HepG2 (cell line): Measurements from ENCODE around the gene ANK3. TPM values are rescaled to one million over a fixed set of nuclear protein-coding genes. Genes with fewer than 3 reads are reported as not detected.

Experiments
- ATAC-seq: fragments of 200-7000 bp; cut with Tn5 transposase; 3 replicates; pipeline ENCODE4 v1.9.1; 2020; ENCODE audit warnings: mild to moderate bottlenecking, moderate library complexity
- BruUV-seq: library from RNA; stranded (reverse); fragments of 400-500 nt; replicated peaks from 2 replicates; lab custom pipeline; 2021; lab: Mats Ljungman, UMichigan
- CTCF ChIA-PET: fragments of 300-600 bp; formaldehyde crosslinking; extraction: SDS; loops from one replicate; lab custom pipeline; 2021; ENCODE audit warnings: low total read pairs, inconsistent platforms, low intra/inter-chr PET ratio; lab: Yijun Ruan, JAX
- POLR2A ChIA-PET: fragments of 350-600 bp; sonication (Branson Sonifier 250); formaldehyde crosslinking; loops from one replicate; lab custom pipeline; 2020; ENCODE audit warnings: antibody characterized with exemption, inconsistent platforms; lab: Yijun Ruan, JAX
- DNase-seq: peaks from one replicate; pipeline ENCODE4 v3.0.0-alpha.2; 2015; ENCODE audit warnings: low spot score
- FAIRE-seq: peaks from 3 replicates; lab custom pipeline; 2011; peaks lifted over from hg19 to GRCh38; lab: Jason Lieb, UNC
- H2AFZ ChIP-seq: one replicate; pipeline ENCODE4 v1.6.1; 2011; ENCODE audit warnings: low read length, inconsistent platforms
- H3K27ac ChIP-seq: fragments of 300-600 bp; 3 replicates; pipeline ENCODE4 v1.8.0; 2011; ENCODE audit warnings: mixed run types, mild to moderate bottlenecking, mixed read lengths, low read length, inconsistent platforms; ENCODE audit not compliant: insufficient read depth; ENCODE audit errors: extremely low read length
- H3K27me3 ChIP-seq, 2 experiments: fragments of 200-600 bp in 1 of 2; 2 replicates in 1 of 2; 3 replicates in 1 of 2; pipeline versions ENCODE4 v1.6.0 to v1.8.0; 2011; ENCODE audit warnings: low read length in 2 of 2, mild to moderate bottlenecking in 2 of 2, moderate library complexity in 2 of 2, inconsistent platforms in 1 of 2; ENCODE audit not compliant: insufficient read depth in 2 of 2, control insufficient read depth in 1 of 2
- H3K36me3 ChIP-seq, 2 experiments: fragments of 200-600 bp in 1 of 2; replicated peaks in 1 of 2; 2 replicates in 1 of 2; 3 replicates in 1 of 2; pipeline versions ENCODE4 v1.5.1 to v1.8.0; 2011; ENCODE audit warnings: low read length in 2 of 2, inconsistent platforms in 1 of 2; ENCODE audit not compliant: insufficient read depth in 2 of 2, control insufficient read depth in 1 of 2
- H3K4me1 ChIP-seq: 2 replicates; pipeline ENCODE4 v1.5.1; 2012; ENCODE audit warnings: low read length, inconsistent platforms; ENCODE audit not compliant: insufficient read depth
- H3K4me2 ChIP-seq: 2 replicates; pipeline ENCODE4 v1.6.0; 2011; ENCODE audit warnings: low read depth, low read length, inconsistent platforms
- H3K4me3 ChIP-seq, 3 experiments: fragments of 200-600 bp in 1 of 3; sonication (generic), shearing (Covaris generic) in 1 of 3; replicated peaks in 1 of 3; 2 replicates each; pipeline ENCODE4 v1.5.1; 2011 to 2016; ENCODE audit warnings: low read length in 3 of 3, inconsistent platforms in 2 of 3, low read depth in 2 of 3, mild to moderate bottlenecking in 2 of 3, control low read depth in 1 of 3, mixed read lengths in 1 of 3; ENCODE audit not compliant: insufficient read depth in 1 of 3
- H3K79me2 ChIP-seq: one replicate; pipeline ENCODE4 v1.6.1; 2011; ENCODE audit warnings: low read length, inconsistent platforms; ENCODE audit not compliant: insufficient read depth
- H3K9ac ChIP-seq: 2 replicates; pipeline ENCODE4 v1.6.0; 2011; ENCODE audit warnings: mild to moderate bottlenecking, low read depth, low read length, inconsistent platforms; ENCODE audit not compliant: insufficient read depth
- H3K9me3 ChIP-seq: 2 replicates; pipeline ENCODE4 v1.5.1; 2012; ENCODE audit warnings: mild to moderate bottlenecking, low read length
- H4K20me1 ChIP-seq: 2 replicates; pipeline ENCODE4 v1.6.0; 2011; ENCODE audit warnings: inconsistent platforms, mild to moderate bottlenecking, low read length, moderate library complexity; ENCODE audit not compliant: insufficient read depth
- ARNTL ChIP-seq: sonication (generic); formaldehyde crosslinking; IDR thresholded peaks from 2 replicates; pipeline ENCODE4 v1.4.0; 2020; ENCODE audit warnings: mild to moderate bottlenecking, missing genetic modification reagents
- ATF4 ChIP-seq, 2 experiments: fragments of 450-650 bp in 1 of 2; sonication (generic) in 1 of 2; formaldehyde crosslinking; IDR thresholded peaks; 2 replicates each; pipeline versions ENCODE4 v1.5.0 to v1.8.0; 2020 to 2022; ENCODE audit warnings: mild to moderate bottlenecking in 1 of 2, missing genetic modification reagents in 1 of 2
- BATF2 ChIP-seq: sonication (generic); formaldehyde crosslinking; IDR thresholded peaks from 2 replicates; pipeline ENCODE4 v1.8.0; 2022; ENCODE audit warnings: mild to moderate bottlenecking, missing genetic modification reagents, moderate library complexity
- GATAD1 ChIP-seq: IDR thresholded peaks from 2 replicates; pipeline ENCODE4 v1.6.1; 2016; ENCODE audit warnings: missing genetic modification reagents, missing compliant biosample characterization
- GMEB1 ChIP-seq: sonication (generic); formaldehyde crosslinking; IDR thresholded peaks from 2 replicates; pipeline ENCODE4 v1.5.1; 2020; ENCODE audit warnings: missing genetic modification reagents, mild to moderate bottlenecking, borderline replicate concordance
- KDM4B ChIP-seq: sonication (generic); formaldehyde crosslinking; IDR thresholded peaks from 2 replicates; pipeline ENCODE4 v1.4.0; 2020; ENCODE audit warnings: missing genetic modification reagents
- NAIF1 ChIP-seq: sonication (generic); formaldehyde crosslinking; IDR thresholded peaks from 2 replicates; pipeline ENCODE4 v1.5.0; 2020; ENCODE audit warnings: mild to moderate bottlenecking, missing genetic modification reagents, borderline replicate concordance
- REL ChIP-seq: sonication (generic); formaldehyde crosslinking; conservative IDR thresholded peaks from 2 replicates; pipeline ENCODE4 v1.8.0; 2022; ENCODE audit warnings: mild to moderate bottlenecking, missing genetic modification reagents, moderate library complexity
- STAG1 ChIP-seq: sonication (generic); formaldehyde crosslinking; IDR thresholded peaks from 2 replicates; pipeline ENCODE4 v1.4.0; 2020; ENCODE audit warnings: missing genetic modification reagents
- ZBTB42 ChIP-seq: sonication (generic); formaldehyde crosslinking; IDR thresholded peaks from 2 replicates; pipeline ENCODE4 v1.5.0; 2020; ENCODE audit warnings: mild to moderate bottlenecking, missing genetic modification reagents
- ZC3H13 ChIP-seq: sonication (generic); formaldehyde crosslinking; IDR thresholded peaks from 2 replicates; pipeline ENCODE4 v1.8.1; 2023; ENCODE audit warnings: mild to moderate bottlenecking, missing genetic modification reagents, moderate library complexity
- ZHX1 ChIP-seq: sonication (generic); formaldehyde crosslinking; IDR thresholded peaks from 2 replicates; pipeline ENCODE4 v1.8.1; 2022; ENCODE audit warnings: low read depth, mild to moderate bottlenecking, missing genetic modification reagents
- ZIK1 ChIP-seq: sonication (generic); formaldehyde crosslinking; IDR thresholded peaks from 2 replicates; pipeline ENCODE4 v1.5.0; 2020; ENCODE audit warnings: mild to moderate bottlenecking, low read depth, missing genetic modification reagents, borderline replicate concordance
- ZNF101 ChIP-seq: sonication (generic); formaldehyde crosslinking; IDR thresholded peaks from 2 replicates; pipeline ENCODE4 v1.4.0; 2020; ENCODE audit warnings: mild to moderate bottlenecking, low read depth, missing genetic modification reagents, borderline replicate concordance
- ZNF335 ChIP-seq: sonication (generic); formaldehyde crosslinking; IDR thresholded peaks from 2 replicates; pipeline ENCODE4 v1.4.0; 2020; ENCODE audit warnings: missing genetic modification reagents
- ZNF350 ChIP-seq: sonication (generic); formaldehyde crosslinking; IDR thresholded peaks from 2 replicates; pipeline ENCODE4 v1.4.0; 2020; ENCODE audit warnings: mild to moderate bottlenecking, low read depth, missing genetic modification reagents, borderline replicate concordance
- ZNF460 ChIP-seq: sonication (generic); formaldehyde crosslinking; IDR thresholded peaks from 2 replicates; pipeline ENCODE4 v1.5.1; 2020; ENCODE audit warnings: missing genetic modification reagents, mild to moderate bottlenecking, borderline replicate concordance
- ZSCAN12 ChIP-seq: sonication (generic); formaldehyde crosslinking; IDR thresholded peaks from 2 replicates; pipeline ENCODE4 v1.9.0; 2021; ENCODE audit warnings: mild to moderate bottlenecking, missing genetic modification reagents
- WGBS: methylation state at CpG from one replicate; pipeline ENCODE4 v1.1.6; 2017; ENCODE audit warnings: low lambda C conversion rate; 5-methylcytosine and 5-hydroxymethylcytosine counted together
- in situ Hi-C: cut with HindIII; loops from 2 replicates; pipeline ENCODE4 v1.10.0; 2017; ENCODE audit warnings: low pct_unique_long_range_greater_than_20kb; ENCODE audit not compliant: extremely low pct_ligation_motif_present
- intact Hi-C: fragments of 100-400 bp; cut with micrococcal nuclease; formaldehyde crosslinking; loops from one replicate; pipeline ENCODE4 v1.10.0; 2022; ENCODE audit not compliant: unreplicated experiment
- polyA plus RNA-seq, 8 experiments: library from polyadenylated mRNA; depleted of rRNA in 3 of 8; stranded (reverse) in 7 of 8; unstranded in 1 of 8; fragments of >200 nt; fragmentation: Illumina TruSeq in 4 of 8; extraction: Trizol in 4 of 8; gene quantifications; 2 replicates each; pipeline versions ENCODE4 v1.2.1 to v1.2.3, GENCODE V29; 2011 to 2016; ENCODE audit warnings: low read depth in 4 of 8, missing spikeins in 1 of 8, mixed read lengths in 1 of 8; ENCODE audit not compliant: insufficient read depth in 1 of 8
- total RNA-seq, 5 experiments: library from RNA; depleted of rRNA; stranded (reverse); fragments of >200 nt; fragmentation: Illumina TruSeq; extraction: Trizol; gene quantifications; 2 replicates each; pipeline ENCODE4 v1.2.3, GENCODE V29; 2016; ENCODE audit warnings: low read depth in 1 of 5

ANK3 gene
- total and polyA plus RNA-seq, 2 of the 13 experiments (the other 11 are each of a cell fraction or from before 2014, with no cell fraction given), result not detected

GRCh38 chr10:60099998-60100747 lies 289.5 kb downstream of the ANK3 start:
- Histone ChIP-seq H3K4me1 (peaks cover 8% of the 10 kb centered on the region), H3K9me3 (no peaks in the 10 kb centered on the region), H4K20me1 (no peaks in the 10 kb centered on the region), H3K36me3 (no peaks in the 10 kb centered on the region), H3K4me2 (no peak overlapping the region), H3K27ac (no peak overlapping the region), H3K27me3 (no peaks in the 10 kb centered on the region), H2AFZ (no peak overlapping the region), H3K9ac (no peak overlapping the region), H3K79me2 (no peaks in the 10 kb centered on the region), H3K4me3 (no peak overlapping the region)
- intact Hi-C loops, result loop anchor here (1.0 kb wide), 2 partner anchors 108 to 334 kb away; no protein-coding TSS in a partner anchor
- in situ Hi-C loops, result loop anchor here (5.0 kb wide), 2 partner anchors 107 to 332 kb away; no protein-coding TSS in a partner anchor
- peak; percentile 49 for ATAC-seq
- FAIRE-seq, result peak; percentile 40
- 4% methylated on average over 2 of the region's 2 CpGs for WGBS
- ChIA-PET CTCF (interaction anchor here (0.8 to 2.6 kb wide), 4 partner anchors 108 to 547 kb away, joined by 3 to 22 read pairs (median 9); no protein-coding TSS in a partner anchor), POLR2A (no interaction called here)
- BruUV-seq, result no TSS peak
- DNase-seq, result peak; percentile 39
- no peak for TF ChIP-seq ATF4 (CRISPR knock-in tag; IDR thresholded peaks at IDR 0.05)
- TF ChIP-seq ZNF350, result no peak
- TF ChIP-seq BATF2 (CRISPR knock-in tag), result no peak
- no peak for TF ChIP-seq ZC3H13 (CRISPR knock-in tag)
- no peak for TF ChIP-seq REL (CRISPR knock-in tag)
- TF ChIP-seq KDM4B (CRISPR knock-in tag), result no peak
- TF ChIP-seq ZHX1 (CRISPR knock-in tag), result no peak
- TF ChIP-seq ZNF101, result no peak
- TF ChIP-seq GMEB1, result no peak
- no peak for TF ChIP-seq ZBTB42
- no peak for TF ChIP-seq ARNTL (CRISPR knock-in tag)
- TF ChIP-seq STAG1 (CRISPR knock-in tag), result peak; percentile 58
- no peak for TF ChIP-seq ZNF460 (CRISPR knock-in tag)
- TF ChIP-seq ZSCAN12, result no peak
- TF ChIP-seq ZNF335 (CRISPR knock-in tag), result no peak
- TF ChIP-seq ZIK1 (CRISPR knock-in tag), result no peak
- no peak for TF ChIP-seq NAIF1
- TF ChIP-seq GATAD1 (CRISPR knock-in tag), result no peak
